ENCODE measurements around the gene SIX1.

DNA sequence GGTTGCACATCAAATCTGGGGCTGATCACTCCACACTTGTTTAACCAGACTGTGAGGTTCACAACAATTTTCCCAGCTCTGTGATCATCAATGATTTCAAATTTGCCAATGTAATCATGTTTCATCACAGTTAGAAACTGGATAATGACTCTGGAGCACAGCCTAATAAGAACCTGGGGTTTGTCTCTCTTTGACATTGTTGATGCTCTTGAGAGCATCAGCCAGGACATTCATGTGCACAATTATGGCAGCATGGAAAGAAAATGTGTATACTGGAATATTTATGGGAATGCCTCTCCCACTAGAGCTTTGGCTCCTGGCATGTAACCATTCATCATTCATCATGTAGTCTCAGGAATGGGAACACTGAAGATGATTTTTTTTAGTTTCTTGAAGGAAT is 47.0 kb downstream of the SIX1 start:
- TF ChIP-seq CTCF (IDR thresholded peaks at IDR 0.05) (no peak), POLR2A (IDR thresholded peaks at IDR 0.05) (no peak)
